Limb (tissue), 2 donors: ENCODE data around the gene EIF4H.
"Not testable (repeated sequence)": the region's sequence is repeated elsewhere in the genome, so short reads cannot be mapped to it uniquely, and the experiment has no call there.

Source experiments
- DNase-seq, 2 donors: peaks; one replicate each; pipeline ENCODE4 v3.0.0-alpha.2; 2016; ENCODE audit errors: extremely low spot score in 2 of 2

Gene EIF4H

DNA sequence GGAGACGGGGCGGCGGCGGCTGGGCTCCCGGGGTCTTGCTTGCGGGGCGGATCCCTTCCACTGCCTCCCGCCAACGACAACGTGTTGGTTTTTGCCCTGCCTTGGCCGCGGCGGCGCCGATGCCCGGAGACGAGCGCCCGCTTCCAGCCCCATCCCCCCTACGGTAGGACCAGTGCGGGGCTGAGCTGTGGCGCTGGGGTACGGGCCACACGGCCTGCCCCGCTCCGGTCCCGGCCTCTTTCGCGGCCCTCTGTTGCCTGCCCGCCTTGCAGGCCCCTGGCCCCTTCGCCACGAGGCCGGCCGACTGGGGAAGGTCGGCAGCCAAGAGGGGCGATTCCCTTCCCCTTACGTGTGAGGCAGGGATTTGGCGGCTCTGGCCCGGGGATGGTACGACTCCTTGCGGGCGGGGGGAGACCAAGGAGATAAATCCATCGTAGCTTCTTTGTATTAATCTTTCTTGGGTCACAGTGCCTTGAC is 488 bp downstream of the EIF4H start:
- peak in 1 of 2 donors; percentile 78 for DNase-seq

DNA sequence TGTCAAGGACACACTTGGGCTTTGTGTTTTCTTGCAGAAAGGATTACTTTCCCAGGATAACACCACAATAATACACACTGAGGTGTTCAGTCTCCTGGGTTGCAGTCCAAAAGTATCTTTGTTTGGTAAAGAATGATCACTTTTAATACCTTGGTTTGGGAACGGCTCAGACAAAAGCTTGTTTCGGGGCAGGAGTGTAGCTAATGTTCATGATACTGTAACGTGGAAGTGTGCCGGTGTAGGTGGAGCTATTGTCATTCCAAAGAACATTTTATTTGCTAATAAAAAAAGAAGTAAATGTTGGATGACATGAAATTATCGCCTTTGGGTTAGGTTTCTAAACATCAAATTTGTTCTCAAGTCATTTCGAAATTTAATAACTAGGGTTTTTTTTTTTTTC is 1.2 kb downstream of the EIF4H start:
- DNase-seq: no peak

DNA sequence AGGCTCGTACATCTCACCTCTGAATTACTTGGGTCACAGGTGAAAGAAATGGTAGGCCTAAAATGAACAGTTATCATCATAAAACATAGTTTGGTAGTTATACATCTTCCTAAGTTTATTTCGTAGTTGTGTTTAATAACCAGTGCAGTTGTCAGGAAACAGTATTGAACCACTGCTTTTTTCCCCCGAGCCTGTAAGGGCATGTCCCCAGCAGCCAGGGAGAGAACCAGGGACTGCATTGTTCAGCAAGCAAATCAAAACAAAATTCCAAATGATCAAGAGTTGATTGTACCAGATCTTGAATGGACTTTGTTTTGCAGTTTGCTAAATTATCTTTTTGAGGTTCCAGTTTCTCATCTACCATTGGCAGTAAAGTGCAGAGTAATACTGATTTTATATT is 2.4 kb downstream of the EIF4H start:
- no peak for DNase-seq

DNA sequence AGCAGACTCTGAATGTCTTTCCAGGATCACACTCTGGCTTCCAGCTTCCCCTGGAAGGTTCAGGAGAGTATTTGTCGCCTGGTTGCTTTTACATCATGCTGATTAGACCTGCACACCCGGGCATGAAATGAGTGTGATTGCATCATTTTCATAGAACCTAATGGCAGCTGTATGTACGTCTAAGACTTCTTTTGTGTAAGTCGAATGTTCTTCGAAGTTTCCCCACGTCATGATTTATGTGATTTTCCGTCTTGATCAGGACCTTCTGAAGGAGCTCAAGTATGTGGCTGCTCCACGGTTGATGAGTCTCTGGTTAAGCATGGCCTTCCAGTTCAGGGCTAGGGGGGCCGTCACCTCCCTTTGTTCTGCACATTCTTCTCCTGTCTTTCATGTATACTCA is 4.5 kb downstream of the EIF4H start:
- DNase-seq: no peak

DNA sequence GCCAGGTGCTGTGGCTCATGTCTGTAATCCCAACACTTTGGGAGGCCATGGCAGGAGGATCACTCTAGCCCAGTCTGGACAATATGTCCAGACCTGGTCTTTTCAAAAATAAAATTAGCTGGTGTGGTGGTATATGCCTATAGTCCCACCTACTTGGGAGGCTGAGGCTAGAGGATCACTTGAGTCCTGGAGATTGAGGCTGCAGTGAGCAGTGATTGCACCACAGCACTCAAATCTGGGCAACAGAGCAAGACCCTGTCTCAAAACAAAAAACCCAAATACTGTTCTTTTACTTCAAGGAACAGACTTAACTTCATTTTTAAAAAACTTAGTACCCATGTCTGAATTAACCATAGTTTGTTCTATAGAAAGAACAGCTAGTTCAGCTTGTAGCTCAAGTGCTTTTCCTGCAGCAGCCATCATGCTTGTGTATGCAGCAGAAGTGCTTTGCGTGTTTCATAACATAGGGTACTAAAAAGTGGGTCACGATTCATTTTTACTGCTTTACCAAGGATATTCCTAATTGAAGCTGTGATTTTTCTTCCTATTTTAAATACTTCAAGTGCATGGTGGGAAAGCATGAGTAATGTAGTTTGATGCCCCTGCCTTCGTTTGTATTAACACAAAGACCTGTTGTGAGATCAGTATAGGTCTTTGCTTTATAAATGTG is 5.9 kb downstream of the EIF4H start:
- DNase-seq: no peak

DNA sequence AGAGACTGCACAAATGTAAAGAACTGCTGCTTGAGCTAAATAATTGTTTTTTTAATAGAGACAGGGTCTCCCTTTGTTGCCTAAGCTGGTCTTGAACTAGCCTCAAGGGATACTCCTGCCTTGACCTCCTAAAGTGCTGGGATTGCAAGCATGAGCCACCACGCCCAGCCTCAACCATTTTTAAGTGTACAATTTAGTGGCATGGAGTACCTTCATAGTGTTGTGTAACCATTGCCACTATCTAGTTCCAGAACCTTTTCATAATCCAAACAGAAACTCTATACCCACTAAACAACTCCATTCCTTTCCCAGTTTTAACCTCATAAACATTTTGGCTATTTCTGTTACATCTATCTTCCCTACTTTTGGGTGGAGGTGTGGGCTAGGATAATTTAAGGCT is 6.7 kb downstream of the EIF4H start:
- no peak for DNase-seq

DNA sequence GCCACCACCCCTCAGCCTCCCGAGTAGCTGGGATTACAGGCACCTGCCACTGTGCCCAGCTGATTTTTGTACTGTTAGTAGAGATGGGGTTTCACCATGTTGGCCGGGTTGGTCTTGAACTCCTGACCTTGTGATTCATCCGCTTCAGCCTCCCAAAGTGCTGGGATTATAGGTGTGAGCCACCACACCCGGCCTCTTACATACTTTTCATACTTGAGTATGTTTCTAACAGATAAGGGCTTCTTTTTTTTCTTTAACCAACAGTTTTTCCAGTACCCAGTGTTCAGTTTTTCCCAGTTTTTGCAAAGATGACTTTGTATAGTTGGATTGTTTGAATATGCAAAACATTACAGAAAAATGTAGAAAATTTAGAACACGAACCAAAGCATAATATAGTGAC is 7.7 kb downstream of the EIF4H start:
- no peak for DNase-seq

DNA sequence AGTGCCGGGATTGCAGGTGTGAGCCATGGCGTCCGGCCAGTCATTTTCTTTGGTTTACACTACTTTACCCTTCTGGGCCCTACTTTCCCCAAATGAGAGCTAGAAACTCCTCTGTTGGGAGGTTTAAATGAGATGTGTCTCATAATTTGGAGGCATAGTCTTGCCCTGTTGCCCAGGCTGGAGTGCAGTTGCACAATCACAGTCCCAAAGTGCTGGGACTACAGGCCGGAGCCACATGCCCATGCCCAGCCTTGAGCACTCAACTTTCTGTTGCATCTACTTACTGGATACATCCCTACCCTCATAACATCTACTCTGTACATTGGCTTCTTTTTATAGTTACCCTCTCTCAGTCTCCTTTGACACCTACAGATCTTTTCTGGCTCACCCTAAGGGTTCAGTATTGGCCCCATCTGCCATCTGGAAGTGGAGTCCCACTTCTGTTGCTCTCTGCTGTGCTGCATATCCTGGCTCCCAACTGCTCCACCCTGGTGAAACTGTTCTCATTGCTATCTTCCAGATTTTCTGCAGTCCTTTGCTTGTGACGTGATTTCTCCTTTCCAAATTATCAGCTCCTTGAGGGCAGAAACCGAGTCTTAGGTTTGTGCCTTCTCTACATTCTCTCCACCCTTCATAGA is 8.4 kb downstream of the EIF4H start:
- no peak for DNase-seq

DNA sequence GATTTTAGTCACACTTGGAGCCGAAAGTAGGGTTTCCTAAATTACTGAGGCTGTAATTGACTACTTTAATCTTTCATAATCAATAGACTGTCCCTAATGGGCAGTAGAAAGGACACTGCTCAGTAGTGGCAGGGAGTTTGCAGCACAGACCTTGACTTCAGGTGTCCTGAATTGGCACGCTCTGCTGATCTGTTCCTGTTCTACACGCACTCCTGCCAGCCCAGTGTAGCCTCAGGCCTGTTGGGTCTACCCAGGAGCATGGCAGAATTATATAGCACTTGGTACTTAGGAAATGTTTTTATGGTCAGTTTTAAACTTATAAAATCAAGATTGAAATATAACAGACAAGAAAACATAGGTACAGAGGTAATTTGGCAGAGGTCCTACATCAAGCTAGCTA is 9.0 kb downstream of the EIF4H start:
- no peak for DNase-seq

DNA sequence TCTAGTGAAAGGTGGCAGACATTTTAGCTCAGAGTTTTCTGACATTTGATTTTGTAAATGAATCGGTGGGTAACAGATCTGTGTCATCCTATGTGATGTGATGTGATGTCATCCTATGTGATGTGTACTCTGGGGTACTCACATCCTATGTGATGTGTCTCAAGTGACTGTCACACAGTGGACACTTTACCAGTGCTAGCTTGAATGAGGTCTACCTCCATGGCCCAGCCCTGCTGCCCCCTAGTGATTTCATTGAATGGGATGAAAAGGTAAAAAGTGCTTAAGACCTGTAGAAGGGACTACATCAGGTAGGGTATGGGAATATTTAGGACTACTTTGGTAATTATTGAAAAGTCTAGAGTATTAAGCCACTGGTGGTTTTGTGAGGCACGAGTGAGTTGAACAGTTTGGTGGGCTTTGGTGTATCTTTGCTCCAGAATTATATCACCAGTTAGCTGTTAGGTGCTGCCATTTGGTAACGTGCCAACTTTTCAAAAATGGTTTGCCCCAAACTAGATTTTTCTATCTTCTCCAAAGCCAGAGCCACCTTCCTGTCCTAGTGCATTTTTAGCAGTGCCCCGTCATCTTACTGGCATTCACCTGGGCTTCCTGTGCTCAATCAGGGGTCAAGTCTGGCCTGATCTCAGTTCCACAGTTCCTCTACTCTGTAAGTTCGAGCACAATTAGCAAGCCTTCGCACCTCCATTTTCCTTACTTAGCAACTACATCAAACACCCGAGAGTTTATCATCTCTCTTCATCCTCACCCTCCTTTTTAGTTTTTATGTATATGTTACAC is 9.7 kb downstream of the EIF4H start:
- no peak for DNase-seq

DNA sequence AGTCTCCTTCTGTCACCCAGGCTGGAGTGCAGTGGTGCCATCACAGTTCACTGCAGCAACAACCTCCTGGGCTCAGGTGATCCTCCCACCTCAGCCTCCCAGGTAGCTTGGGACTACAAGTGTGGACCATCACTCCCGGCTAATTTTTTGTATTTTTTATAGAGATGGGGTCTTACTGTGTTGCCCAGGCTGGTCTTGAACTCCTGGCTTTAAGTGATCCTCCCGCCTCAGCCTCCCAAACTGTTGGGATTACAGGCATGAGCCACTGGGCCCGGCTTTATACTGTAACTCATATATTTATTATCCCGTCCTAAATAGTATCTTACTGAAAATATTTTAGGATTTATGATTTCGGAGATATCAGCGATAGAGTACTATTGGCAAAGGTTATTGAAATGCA is 10.9 kb downstream of the EIF4H start:
- DNase-seq: no peak

DNA sequence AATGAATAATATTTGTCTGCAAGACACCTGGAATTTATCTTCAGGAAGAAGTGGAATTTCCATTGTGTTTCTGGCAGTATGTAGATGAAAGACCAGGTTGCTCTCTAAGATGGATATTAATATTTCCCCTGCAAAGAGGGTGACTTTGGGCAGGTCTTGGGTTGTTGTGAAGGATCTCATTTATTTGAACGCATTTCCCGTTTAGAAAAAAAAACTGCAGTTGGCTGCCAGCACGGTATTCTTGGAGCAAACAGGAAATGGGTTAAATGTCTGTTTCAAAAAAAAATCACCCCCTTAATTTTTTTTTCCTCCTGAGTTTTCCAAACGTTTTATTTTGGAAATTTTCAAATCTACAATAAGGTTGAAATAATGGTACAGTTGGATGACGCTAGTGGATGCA is 11.5 kb downstream of the EIF4H start:
- no peak for DNase-seq

DNA sequence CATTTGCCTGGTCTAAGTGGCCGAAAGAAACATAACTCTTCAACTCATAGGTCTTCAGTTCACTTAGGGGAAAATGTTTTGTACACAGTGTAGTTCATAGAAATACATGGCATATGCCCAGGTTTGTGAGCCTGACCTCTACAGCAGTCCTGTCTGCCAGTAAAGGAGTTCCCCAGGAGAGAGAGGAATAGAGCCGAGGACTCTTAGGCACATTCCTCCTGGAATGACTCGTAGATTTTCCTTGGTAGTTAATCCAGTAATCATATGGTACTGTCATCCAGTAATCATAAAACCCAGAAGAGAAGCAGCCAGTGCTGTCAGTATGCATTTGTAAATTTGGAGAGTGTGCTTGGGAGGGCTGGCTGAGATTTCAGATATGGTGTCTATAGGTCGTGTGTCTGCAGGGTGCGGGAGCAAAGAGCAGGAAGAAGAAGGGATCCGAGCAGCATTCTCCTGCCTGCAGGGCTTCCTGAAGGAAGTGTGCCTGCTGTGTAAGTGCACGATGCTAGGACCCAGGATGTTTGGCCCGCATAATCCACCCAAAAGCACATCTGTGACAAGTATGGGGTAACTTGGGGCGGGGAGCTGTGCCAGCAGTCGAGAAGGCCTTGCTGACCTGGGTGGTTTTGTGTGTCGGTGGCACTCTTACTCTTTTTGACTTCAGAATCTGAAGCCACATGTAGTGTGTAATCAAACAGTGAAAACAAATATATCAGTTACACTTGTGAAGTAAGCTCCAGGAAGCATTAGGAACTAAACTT is 13.9 kb downstream of the EIF4H start:
- DNase-seq: no peak

DNA sequence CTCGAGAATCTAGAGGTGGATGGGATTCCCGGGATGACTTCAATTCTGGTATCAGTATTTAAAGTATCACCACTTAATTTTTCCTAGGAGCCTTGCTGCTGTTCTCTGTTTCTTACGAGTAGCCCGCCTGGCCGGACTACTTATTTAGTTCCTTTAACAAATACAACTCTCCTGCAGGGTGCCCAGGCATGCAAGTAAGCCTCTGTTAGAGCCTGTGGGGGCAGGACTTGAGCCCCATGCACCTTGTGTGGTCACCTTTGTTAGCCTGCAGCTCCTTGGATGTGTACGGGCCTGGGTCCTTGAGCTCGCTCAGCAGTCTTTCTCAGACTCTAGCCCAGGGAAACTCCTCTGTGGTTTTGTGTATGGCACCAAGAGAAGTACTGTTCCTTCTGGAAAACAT is 16.1 kb downstream of the EIF4H start:
- DNase-seq: no peak

DNA sequence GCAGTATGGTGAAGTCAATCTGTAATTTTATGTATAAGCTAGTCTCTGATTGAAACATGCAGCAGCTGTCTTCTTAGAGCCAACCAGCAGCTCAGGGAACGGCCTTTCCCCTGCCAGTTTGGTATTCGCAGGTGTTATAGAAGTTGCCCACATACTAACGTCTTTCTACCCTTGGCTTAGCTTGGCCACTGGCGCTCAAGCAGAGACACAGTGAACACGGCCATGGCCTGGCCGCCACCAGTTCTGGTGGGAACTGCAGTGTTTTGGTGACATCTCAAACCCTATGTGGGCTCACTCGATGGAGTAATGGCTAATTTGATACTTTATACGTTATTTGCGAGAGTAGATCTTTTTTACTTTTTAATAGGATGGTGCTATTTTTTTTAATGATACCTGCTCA is 17.1 kb downstream of the EIF4H start:
- no peak for DNase-seq

DNA sequence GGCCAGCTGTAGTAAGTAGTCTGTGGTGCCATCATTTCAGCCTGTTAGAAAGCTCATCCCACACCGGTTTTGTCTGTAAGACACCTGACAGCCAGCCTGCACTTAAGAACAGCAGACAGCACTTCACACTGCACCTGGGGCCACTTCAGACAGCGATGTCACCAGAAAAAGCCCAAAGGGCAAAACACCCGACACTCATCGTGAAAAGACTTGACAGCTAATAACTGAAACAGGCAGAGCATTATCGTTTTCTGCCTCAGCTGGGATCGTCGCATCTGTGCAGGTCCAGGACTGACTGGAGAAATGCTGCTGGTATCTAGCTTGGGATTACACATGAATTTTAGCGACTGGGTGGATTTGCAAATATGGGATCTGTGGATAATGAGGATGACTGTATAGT is 18.9 kb downstream of the EIF4H start:
- no peak for DNase-seq

DNA sequence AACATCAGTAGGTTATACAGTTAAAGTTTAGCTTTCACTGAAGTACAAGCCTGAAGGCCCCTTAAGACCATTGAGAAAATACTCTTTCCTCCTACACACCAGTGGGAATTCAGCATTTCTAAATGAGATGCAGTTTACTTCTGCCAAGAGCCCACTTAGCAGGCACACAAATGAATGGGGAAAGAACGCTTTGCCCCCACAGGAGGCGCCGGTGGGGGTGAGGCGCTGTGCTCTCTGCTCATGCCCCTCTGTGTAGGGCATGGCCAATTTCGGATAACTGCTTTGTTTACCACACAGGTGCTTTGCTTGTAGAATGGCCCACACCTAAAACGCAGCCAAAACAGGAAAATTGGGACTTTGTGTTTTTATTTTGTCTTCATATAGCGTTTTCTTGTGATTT is 19.8 kb downstream of the EIF4H start:
- DNase-seq: no peak

DNA sequence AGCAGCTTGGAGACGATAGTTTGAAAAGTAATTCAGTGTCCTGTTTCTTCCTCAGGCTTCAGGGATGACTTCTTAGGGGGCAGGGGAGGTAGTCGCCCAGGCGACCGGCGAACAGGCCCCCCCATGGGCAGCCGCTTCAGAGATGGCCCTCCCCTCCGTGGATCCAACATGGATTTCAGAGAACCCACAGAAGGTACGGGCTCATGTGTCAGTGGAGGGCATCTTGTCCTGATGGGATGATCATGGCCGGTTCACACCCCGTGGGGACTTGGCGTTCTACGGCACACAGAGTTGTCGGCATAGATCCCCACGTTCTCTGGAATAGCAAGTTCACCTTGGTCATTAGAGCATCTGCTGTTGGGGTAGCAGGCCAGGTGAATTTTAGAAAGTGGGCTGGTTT is 20.5 kb downstream of the EIF4H start:
- no peak for DNase-seq

DNA sequence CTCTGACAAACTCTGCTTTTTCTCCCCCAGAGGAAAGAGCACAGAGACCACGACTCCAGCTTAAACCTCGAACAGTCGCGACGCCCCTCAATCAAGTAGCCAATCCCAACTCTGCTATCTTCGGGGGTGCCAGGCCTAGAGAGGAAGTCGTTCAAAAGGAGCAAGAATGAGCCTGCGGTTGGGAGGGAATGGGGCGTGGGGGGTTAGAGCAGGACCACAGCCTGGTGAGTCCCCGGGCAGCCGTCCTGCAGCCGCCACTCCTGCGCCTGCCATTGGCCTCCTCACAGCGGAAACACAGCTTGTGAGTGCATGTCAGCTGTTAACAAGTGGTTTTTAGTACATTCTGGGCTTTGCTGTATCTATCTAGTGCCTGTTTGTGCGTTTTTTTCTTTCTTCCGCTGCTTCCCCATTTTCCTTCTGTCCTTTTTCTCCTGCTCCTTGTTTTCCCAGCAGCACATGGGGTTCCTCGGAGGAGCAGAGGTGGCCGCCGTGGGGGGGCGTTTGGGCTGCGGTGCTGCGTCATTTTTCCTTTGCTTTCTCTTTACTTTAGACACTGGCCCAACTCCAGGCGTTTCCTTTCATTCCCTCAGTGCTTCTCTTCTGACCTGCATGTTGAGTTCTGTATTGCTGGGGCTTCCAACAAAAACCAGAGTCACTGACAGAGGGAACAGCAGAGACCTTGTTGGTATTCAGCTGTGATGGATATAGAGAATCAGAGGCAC is 21.1 kb downstream of the EIF4H start:
- DNase-seq: not testable (repeated sequence)

DNA sequence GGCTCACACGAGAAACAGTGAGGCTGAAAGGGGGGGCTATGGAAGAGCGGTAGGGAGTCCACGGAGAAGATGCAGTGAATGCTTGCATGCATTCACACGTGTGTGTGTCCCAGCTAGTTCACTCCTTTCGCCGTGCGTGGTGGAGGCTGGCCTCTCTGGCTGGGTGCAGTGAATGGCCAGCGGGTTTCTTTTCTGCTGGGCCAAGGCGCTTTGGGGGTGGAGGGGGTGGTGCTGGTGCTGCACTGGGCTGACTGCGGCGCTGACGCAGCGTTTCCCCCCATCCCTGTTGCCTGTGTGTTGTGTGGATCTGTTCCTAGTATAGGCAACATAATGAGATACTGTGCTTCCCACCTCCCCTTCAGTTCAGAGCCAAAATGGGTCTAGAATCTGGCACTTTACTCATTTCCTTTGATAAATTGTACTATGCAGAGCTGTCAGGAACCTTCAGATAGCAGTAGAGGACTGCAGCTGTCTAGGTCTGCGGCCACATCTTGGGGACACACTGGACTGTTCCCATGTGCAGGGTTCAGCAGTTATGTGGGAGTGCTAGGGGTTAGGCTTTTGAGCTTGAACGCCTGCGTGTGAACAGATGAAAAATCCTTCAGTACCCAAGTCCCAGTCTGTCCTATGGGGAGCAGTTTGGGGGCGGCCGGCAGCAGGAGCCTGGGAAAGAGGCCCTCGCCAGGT is 22.0 kb downstream of the EIF4H start:
- not testable (repeated sequence) for DNase-seq
